ENCODE results near the gene OSBPL8. TPM values are rescaled to one million over a fixed set of nuclear protein-coding genes. Genes with fewer than 3 reads are reported as not detected.

The OSBPL8 gene
- total RNA-seq, 4 donors from 2014 or later = 83.6 to 131 (median 97.4) TPM

GRCh38 chr12:76428117-76428516 is 131.5 kb downstream of the OSBPL8 start:
- TF ChIP-seq CTCF (IDR thresholded peaks at IDR 0.05; ENCODE audit: low read depth) = no peak

- no peak for TF ChIP-seq CTCF (IDR thresholded peaks at IDR 0.05; ENCODE audit: low read depth)
Observed at GRCh38 chr12:76426160-76426559, 133.4 kb downstream of the OSBPL8 start.

GRCh38 chr12:76424941-76425340 is 134.6 kb downstream of the OSBPL8 start:
- no peak for TF ChIP-seq CTCF (IDR thresholded peaks at IDR 0.05; ENCODE audit: low read depth)

GRCh38 chr12:76422543-76423438 is 136.8 kb downstream of the OSBPL8 start:
- TF ChIP-seq CTCF (IDR thresholded peaks at IDR 0.05; ENCODE audit: low read depth) = no peak

GRCh38 chr12:76422154-76422542 is 137.4 kb downstream of the OSBPL8 start:
- TF ChIP-seq CTCF (IDR thresholded peaks at IDR 0.05; ENCODE audit: low read depth) = no peak

- no peak for TF ChIP-seq CTCF (IDR thresholded peaks at IDR 0.05; ENCODE audit: low read depth)
Observed at GRCh38 chr12:76421046-76421445, 138.5 kb downstream of the OSBPL8 start.

GRCh38 chr12:76420222-76420621 is 139.3 kb downstream of the OSBPL8 start:
- TF ChIP-seq CTCF (IDR thresholded peaks at IDR 0.05; ENCODE audit: low read depth) = no peak

Data from subcutaneous adipose tissue (tissue), 4 donors.